ENCODE data around the gene IDI2.

Gene IDI2

GRCh38 chr10:990808-991207, 34.9 kb downstream of the IDI2 start:
- H3K9ac ChIP-seq (ENCODE audit: low read depth, low read length) = no peak overlapping the region
- peaks cover 45% of the 10 kb centered on the region for H4K20me1 ChIP-seq (ENCODE audit: insufficient read depth, low read length)
- no peak for TF ChIP-seq EZH2 (IDR thresholded peaks at IDR 0.05; ENCODE audit: borderline replicate concordance, low read depth, low read length, severe bottlenecking)
- TF ChIP-seq CTCF (IDR thresholded peaks at IDR 0.05; ENCODE audit: borderline replicate concordance, extremely low read depth, low read length, poor library complexity, severe bottlenecking) = no peak
- 0 out of 2 replicates have a peak overlapping the region, but pooled peaks have one; percentile 13 for H3K27ac ChIP-seq (ENCODE audit: low read length)
- H3K4me1 ChIP-seq (ENCODE audit: insufficient read depth, low read length) = peaks cover 32% of the 10 kb centered on the region
- H3K27me3 ChIP-seq (ENCODE audit: insufficient read depth, low read length, poor library complexity) = no peaks in the 10 kb centered on the region
- H3K4me2 ChIP-seq (ENCODE audit: insufficient read depth, low read length) = peak overlapping the region; percentile 57
- H3K79me2 ChIP-seq (ENCODE audit: insufficient read depth, low read length) = peaks cover 90% of the 10 kb centered on the region
- DNase-seq = no peak
- H2AFZ ChIP-seq (ENCODE audit: low read depth, low read length) = no peak overlapping the region
- 0 out of 4 replicates have a peak overlapping the region, but pooled peaks of 1 of the 2 experiments have one; percentile 31 for H3K4me3 ChIP-seq (ENCODE audit: low read depth in 1 of 2, low read length in 2 of 2)
- H3K36me3 ChIP-seq (ENCODE audit: insufficient read depth, low read length) = peaks cover 53% of the 10 kb centered on the region
- H3K9me3 ChIP-seq (ENCODE audit: insufficient read depth, low read length, severe bottlenecking) = no peaks in the 10 kb centered on the region
- no peak for ATAC-seq (ENCODE audit: insufficient read depth, low read depth)

GRCh38 chr10:988667-989545, 36.8 kb downstream of the IDI2 start:
- peak overlapping the region; percentile 97 for H3K4me2 ChIP-seq (ENCODE audit: insufficient read depth, low read length)
- H3K9ac ChIP-seq (ENCODE audit: low read depth, low read length) = peak overlapping the region; percentile 94
- peak overlapping the region; percentile 87 for H3K27ac ChIP-seq (ENCODE audit: low read length)
- ATAC-seq (ENCODE audit: insufficient read depth, low read depth) (peak; percentile 3; the same call in 1 of the 3 replicates), DNase-seq (peak; percentile 11)
- peaks cover 37% of the 10 kb centered on the region for H4K20me1 ChIP-seq (ENCODE audit: insufficient read depth, low read length)
- no peak for TF ChIP-seq CTCF (IDR thresholded peaks at IDR 0.05; ENCODE audit: borderline replicate concordance, extremely low read depth, low read length, poor library complexity, severe bottlenecking)
- TF ChIP-seq EZH2 (IDR thresholded peaks at IDR 0.05; ENCODE audit: borderline replicate concordance, low read depth, low read length, severe bottlenecking) = no peak
- H2AFZ ChIP-seq (ENCODE audit: low read depth, low read length) = peak overlapping the region; percentile 75
- H3K36me3 ChIP-seq (ENCODE audit: insufficient read depth, low read length) = peaks cover 34% of the 10 kb centered on the region
- peaks cover 32% of the 10 kb centered on the region for H3K4me1 ChIP-seq (ENCODE audit: insufficient read depth, low read length)
- H3K27me3 ChIP-seq (ENCODE audit: insufficient read depth, low read length, poor library complexity) = no peaks in the 10 kb centered on the region
- H3K4me3 ChIP-seq (ENCODE audit: low read depth in 1 of 2, low read length in 2 of 2) = peak overlapping the region; percentile 94 to 97
- no peaks in the 10 kb centered on the region for H3K9me3 ChIP-seq (ENCODE audit: insufficient read depth, low read length, severe bottlenecking)
- H3K79me2 ChIP-seq (ENCODE audit: insufficient read depth, low read length) = peaks cover 72% of the 10 kb centered on the region

GRCh38 chr10:987870-988666, 37.6 kb downstream of the IDI2 start, which contains the start of gene GTPBP4:
TSS of gene GTPBP4 (plus strand) at chr10:988434. CDS start at chr10:988480, 46 bp downstream.
- peaks cover 32% of the 10 kb centered on the region for H4K20me1 ChIP-seq (ENCODE audit: insufficient read depth, low read length)
- H3K79me2 ChIP-seq (ENCODE audit: insufficient read depth, low read length) = peaks cover 65% of the 10 kb centered on the region
- ATAC-seq (ENCODE audit: insufficient read depth, low read depth) (peak; percentile 98), DNase-seq (peak; percentile 97)
- peaks cover 26% of the 10 kb centered on the region for H3K36me3 ChIP-seq (ENCODE audit: insufficient read depth, low read length)
- H3K4me2 ChIP-seq (ENCODE audit: insufficient read depth, low read length) = peak within 1 kb of the TSS; percentile 97
- H3K4me3 ChIP-seq (ENCODE audit: low read depth in 1 of 2, low read length in 2 of 2) = peak within 1 kb of the TSS; percentile 94 to 97
- H3K9me3 ChIP-seq (ENCODE audit: insufficient read depth, low read length, severe bottlenecking) = no peaks in the 10 kb centered on the region
- H3K27me3 ChIP-seq (ENCODE audit: insufficient read depth, low read length, poor library complexity) = no peaks in the 10 kb centered on the region
- H3K27ac ChIP-seq (ENCODE audit: low read length) = peak within 1 kb of the TSS; percentile 87
- H3K4me1 ChIP-seq (ENCODE audit: insufficient read depth, low read length) = peaks cover 32% of the 10 kb centered on the region
- TF ChIP-seq EZH2 (IDR thresholded peaks at IDR 0.05; ENCODE audit: borderline replicate concordance, low read depth, low read length, severe bottlenecking) = no peak
- peak; percentile 80 for TF ChIP-seq CTCF (IDR thresholded peaks at IDR 0.05; ENCODE audit: borderline replicate concordance, extremely low read depth, low read length, poor library complexity, severe bottlenecking)
- peak within 1 kb of the TSS; percentile 94 for H3K9ac ChIP-seq (ENCODE audit: low read depth, low read length)
- H2AFZ ChIP-seq (ENCODE audit: low read depth, low read length) = peak within 1 kb of the TSS; percentile 89

Data from DND-41 (cell line).